AG04449 (cell line): ENCODE results near the gene FBXW10B.
"Not testable (repeated sequence)": the region's sequence is repeated elsewhere in the genome, so short reads cannot be mapped to it uniquely, and the experiment has no call there.

Experiments
- CTCF ChIA-PET: fragments of 350-600 bp; formaldehyde crosslinking; extraction: SDS; loops from one replicate; lab custom pipeline; 2021; ENCODE audit warnings: antibody characterized with exemption; lab: Yijun Ruan, JAX
- POLR2A ChIA-PET: fragments of 400-600, 350-600 bp; formaldehyde crosslinking; extraction: SDS; loops from one replicate; lab custom pipeline; 2020; ENCODE audit warnings: antibody characterized with exemption, inconsistent platforms; lab: Yijun Ruan, JAX
- DNase-seq: peaks from one replicate; pipeline ENCODE4 v3.0.0-alpha.2; 2010; ENCODE audit warnings: low read depth, low spot score
- H3K4me3 ChIP-seq: 2 replicates; pipeline ENCODE4 v1.5.1; 2011; ENCODE audit warnings: low read depth, mild to moderate bottlenecking, control low read depth, low read length
- TF ChIP-seq, protein P1 (sequence below): IDR thresholded peaks from one replicate; pipeline ENCODE4 v1.5.1; 2011; ENCODE audit warnings: mild to moderate bottlenecking, moderate library complexity, low read length, control low read depth, inconsistent platforms; ENCODE audit not compliant: insufficient read depth; ENCODE audit errors: missing control alignments

Gene FBXW10B

DNA sequence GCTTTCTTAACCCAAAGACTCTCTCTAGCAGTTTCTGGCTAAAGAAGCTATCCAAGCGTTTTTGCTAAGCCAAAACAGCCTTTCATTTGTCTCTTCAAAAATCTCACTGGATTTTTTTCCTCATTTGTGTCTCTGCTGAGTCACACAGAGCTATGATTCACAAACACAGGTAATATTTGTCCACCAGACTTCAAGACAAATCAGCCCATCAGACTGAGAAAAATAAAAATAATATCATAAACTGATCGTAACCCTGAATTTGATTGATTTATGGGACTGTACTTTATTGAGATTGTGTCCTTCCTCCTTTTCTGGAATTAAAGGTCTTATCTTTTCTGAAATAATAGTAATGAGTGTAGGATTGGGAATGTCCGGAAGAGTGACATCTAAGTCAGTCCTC, 38.8 kb upstream of the FBXW10B start:
- ChIA-PET CTCF (no interaction called here), POLR2A (no interaction called here)
- TF ChIP-seq, protein P1, sequence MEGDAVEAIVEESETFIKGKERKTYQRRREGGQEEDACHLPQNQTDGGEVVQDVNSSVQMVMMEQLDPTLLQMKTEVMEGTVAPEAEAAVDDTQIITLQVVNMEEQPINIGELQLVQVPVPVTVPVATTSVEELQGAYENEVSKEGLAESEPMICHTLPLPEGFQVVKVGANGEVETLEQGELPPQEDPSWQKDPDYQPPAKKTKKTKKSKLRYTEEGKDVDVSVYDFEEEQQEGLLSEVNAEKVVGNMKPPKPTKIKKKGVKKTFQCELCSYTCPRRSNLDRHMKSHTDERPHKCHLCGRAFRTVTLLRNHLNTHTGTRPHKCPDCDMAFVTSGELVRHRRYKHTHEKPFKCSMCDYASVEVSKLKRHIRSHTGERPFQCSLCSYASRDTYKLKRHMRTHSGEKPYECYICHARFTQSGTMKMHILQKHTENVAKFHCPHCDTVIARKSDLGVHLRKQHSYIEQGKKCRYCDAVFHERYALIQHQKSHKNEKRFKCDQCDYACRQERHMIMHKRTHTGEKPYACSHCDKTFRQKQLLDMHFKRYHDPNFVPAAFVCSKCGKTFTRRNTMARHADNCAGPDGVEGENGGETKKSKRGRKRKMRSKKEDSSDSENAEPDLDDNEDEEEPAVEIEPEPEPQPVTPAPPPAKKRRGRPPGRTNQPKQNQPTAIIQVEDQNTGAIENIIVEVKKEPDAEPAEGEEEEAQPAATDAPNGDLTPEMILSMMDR: no peak
- DNase-seq: no peak
- H3K4me3 ChIP-seq: no peak overlapping the region

DNA sequence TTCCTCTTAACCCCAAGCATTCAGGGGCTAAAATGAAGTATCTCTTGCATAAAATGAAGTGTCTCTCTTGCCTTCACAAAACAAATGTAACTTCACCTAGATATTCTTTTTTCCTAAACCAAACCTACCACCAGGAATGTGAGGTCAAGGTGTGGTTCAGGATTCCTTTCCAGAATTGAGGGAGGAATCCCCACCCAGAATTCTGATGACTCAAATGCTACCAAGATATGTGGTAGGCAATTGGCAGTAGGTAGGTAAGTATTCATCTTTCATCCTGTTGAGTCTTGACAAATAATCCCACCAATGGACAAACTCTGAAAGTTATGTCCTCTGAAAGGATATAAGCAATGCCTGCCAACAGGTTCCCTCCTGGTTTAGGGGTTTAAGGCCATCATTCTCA, 38.4 kb upstream of the FBXW10B start:
- CTCF ChIA-PET: no interaction called here
- TF ChIP-seq, protein P1: no peak
- POLR2A ChIA-PET: no interaction called here
- no peak overlapping the region for H3K4me3 ChIP-seq
- DNase-seq: no peak

DNA sequence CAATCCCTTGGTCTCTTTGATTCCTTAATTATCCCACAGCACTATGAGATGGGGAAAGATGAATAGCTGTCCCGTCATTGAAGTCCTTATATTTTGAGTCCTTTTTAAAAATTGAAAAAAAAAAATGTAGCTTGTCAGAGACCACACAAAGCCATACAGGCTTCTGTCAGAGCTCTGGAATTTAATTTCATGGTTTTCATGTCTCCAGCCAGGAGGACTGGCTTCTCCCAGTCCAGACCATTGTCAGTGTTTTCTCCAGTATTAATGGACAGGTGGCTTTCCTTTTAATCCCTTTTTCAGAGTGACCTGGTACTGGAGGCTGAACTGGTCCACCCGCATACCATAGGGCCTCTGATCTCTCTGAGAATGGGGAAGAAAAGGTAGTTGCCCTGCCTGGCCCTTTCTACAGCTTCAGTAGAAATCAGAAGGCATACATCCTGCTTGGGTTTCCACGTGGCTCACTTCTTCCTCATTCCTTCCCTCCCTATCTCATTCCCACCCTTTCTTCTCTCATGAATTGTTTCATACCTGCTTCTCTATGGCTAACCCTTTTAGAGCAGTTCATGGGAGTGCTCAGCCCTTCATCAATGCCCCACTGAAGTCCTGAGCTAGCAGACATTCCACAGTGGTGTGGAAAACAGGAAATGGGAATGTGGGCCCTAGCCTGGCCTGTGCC, 35.5 kb upstream of the FBXW10B start:
- ChIA-PET POLR2A (no interaction called here), CTCF (no interaction called here)
- no peak overlapping the region for H3K4me3 ChIP-seq
- no peak for DNase-seq
- TF ChIP-seq, protein P1: no peak

DNA sequence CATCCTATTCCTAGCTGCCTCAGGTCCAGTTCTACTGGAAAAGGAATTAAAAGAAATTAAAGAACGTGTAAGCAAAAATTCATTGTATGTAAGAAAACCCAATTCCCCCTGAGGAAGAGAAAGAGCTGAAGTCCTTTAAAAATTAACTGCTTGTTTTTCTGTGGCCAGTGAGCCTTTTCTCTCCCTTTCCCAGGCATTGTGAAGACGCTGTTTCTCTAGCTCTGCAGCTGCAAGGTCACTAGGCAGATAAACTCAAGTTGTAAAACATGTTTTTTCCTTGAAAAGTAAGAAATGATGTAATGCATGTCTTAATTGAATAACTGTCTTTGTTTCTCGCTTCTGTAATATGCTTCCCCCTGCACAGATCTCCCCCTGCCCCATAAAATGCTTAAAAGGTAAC, 34.9 kb upstream of the FBXW10B start:
- H3K4me3 ChIP-seq, DNase-seq, CTCF ChIA-PET, POLR2A ChIA-PET: not testable (repeated sequence)

DNA sequence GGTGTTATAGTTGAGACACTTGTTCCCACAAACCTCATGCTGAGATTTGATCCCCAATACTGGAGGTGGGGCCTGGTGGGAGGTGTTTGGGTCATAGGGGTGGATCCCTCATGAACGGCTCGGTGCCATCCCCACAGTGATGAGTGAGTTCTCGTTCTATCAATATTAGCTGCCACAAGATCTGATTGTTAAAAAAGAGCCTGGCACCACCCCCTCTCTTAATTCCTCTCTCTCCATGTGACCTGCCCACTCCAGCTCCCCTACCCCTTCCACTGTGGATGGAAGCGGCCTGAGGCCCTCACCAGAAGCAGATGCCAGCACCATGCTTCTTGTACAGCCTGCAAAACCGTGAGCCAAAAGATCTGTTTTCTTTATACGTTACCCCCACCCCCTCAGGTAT, 33.5 kb upstream of the FBXW10B start:
- POLR2A ChIA-PET: no interaction called here
- no peak overlapping the region for H3K4me3 ChIP-seq
- TF ChIP-seq, protein P1: no peak
- no peak for DNase-seq
- CTCF ChIA-PET: no interaction called here

DNA sequence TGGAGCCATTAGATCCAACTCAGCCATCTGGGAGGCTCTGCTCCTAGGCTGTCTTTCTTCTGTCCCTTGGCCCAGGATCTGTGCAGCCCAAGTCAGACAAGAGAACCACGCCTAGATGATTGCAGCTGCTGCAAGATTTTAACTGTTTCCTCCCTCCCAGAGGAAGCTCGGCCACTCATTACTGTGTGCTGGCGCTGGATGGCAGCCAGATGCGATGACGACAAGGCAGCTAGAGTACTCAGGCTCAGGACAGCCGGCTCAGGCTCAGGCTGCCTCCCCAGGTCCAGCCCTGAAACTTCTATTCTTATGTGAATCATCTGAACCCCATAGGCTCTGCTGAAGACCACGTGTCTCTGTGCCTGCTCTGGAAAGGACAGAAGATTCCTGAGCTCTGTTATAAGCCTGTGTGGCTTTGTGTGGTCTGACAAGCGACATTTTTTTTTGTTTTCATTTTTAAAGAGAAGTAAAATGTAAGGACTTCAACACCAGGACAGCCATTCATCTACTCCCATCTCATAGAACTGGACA, 32.1 kb upstream of the FBXW10B start:
- DNase-seq: peak; percentile 91
- TF ChIP-seq, protein P1: no peak
- CTCF ChIA-PET: no interaction called here
- peak overlapping the region; percentile 99 for H3K4me3 ChIP-seq
- POLR2A ChIA-PET: interaction anchor here (1.0 kb wide), 1 partner anchor 259 kb away, joined by 3 read pairs; no protein-coding TSS in a partner anchor
